K562 (cell line): ENCODE results near the gene ACSL3. TPM values are rescaled to one million over a fixed set of nuclear protein-coding genes. Genes with fewer than 3 reads are reported as not detected.
A peak's percentile ranks its signal among the peaks of the same experiment; 100 is the strongest.

ENCODE experiments used
- ATAC-seq: fragments of 200-7000 bp; cut with Tn5 transposase; 3 replicates; pipeline ENCODE4 v1.9.1; 2020; ENCODE audit warnings: moderate library complexity
- BruUV-seq: library from RNA; stranded (reverse); fragments of 400-500 nt; replicated peaks from 2 replicates; lab custom pipeline; 2021; lab: Mats Ljungman, UMichigan
- CTCF ChIA-PET: fragments of 300-600 bp; formaldehyde crosslinking; extraction: SDS; loops from one replicate; lab custom pipeline; 2021; ENCODE audit warnings: low intra/inter-chr PET ratio; lab: Yijun Ruan, JAX
- POLR2A ChIA-PET: fragments of 300-600, 350-650 bp; sonication (Branson Sonifier 250); formaldehyde crosslinking; extraction: SDS; loops from one replicate; lab custom pipeline; 2021; ENCODE audit warnings: antibody characterized with exemption, inconsistent platforms; lab: Yijun Ruan, JAX
- DNase-seq, 4 experiments: peaks; one replicate each; pipeline versions ENCODE4 v3.0.0 to v3.0.0-alpha.2; 2011 to 2018; ENCODE audit warnings: low spot score in 3 of 4, mixed read lengths in 3 of 4; ENCODE audit errors: extremely low read depth in 1 of 4
- FAIRE-seq: peaks from 2 replicates; lab custom pipeline; 2011; peaks lifted over from hg19 to GRCh38; lab: Jason Lieb, UNC
- H2AFZ ChIP-seq: 2 replicates; pipeline ENCODE4 v1.6.0; 2011; ENCODE audit warnings: low read depth, low read length, control low read depth, inconsistent platforms
- H3K27ac ChIP-seq: fragments of 200-600 bp; 3 replicates; pipeline ENCODE4 v1.8.0; 2011; ENCODE audit warnings: low read depth, mild to moderate bottlenecking, control low read depth, inconsistent platforms, low read length, moderate library complexity, mixed read lengths; ENCODE audit errors: extremely low read depth
- H3K27me3 ChIP-seq, 2 experiments: fragments of 300-600 bp in 1 of 2; 2 replicates in 1 of 2; 3 replicates in 1 of 2; pipeline versions ENCODE4 v1.6.0 to v1.8.0; 2011; ENCODE audit warnings: inconsistent platforms in 2 of 2, low read length in 2 of 2, mild to moderate bottlenecking in 1 of 2, mixed read lengths in 1 of 2, moderate library complexity in 1 of 2; ENCODE audit not compliant: control insufficient read depth in 2 of 2, insufficient read depth in 2 of 2
- H3K36me3 ChIP-seq: fragments of 300-600 bp; 3 replicates; pipeline ENCODE4 v1.8.0; 2011; ENCODE audit warnings: mild to moderate bottlenecking, low read length, inconsistent platforms; ENCODE audit not compliant: control insufficient read depth, insufficient read depth
- H3K4me1 ChIP-seq, 2 experiments: fragments of 200-600 bp in 1 of 2; replicated peaks in 1 of 2; 2 replicates in 1 of 2; 3 replicates in 1 of 2; pipeline versions ENCODE4 v1.5.1 to v1.8.0; 2011; ENCODE audit warnings: inconsistent platforms in 2 of 2, low read length in 2 of 2, mild to moderate bottlenecking in 1 of 2, mixed read lengths in 1 of 2, moderate library complexity in 1 of 2; ENCODE audit not compliant: control insufficient read depth in 2 of 2, insufficient read depth in 2 of 2
- H3K4me2 ChIP-seq: 2 replicates; pipeline ENCODE4 v1.6.1; 2011; ENCODE audit warnings: low read length, control low read depth, inconsistent platforms, mixed read lengths; ENCODE audit not compliant: insufficient read depth
- H3K4me3 ChIP-seq: fragments of 200-600 bp; sonication (generic), shearing (Covaris generic); 2 replicates; pipeline ENCODE4 v1.5.1; 2016; ENCODE audit warnings: control low read depth, inconsistent platforms
- H3K79me2 ChIP-seq: fragments of 200-600 bp; 3 replicates; pipeline ENCODE4 v1.8.0; 2011; ENCODE audit warnings: low read length, inconsistent platforms; ENCODE audit not compliant: control insufficient read depth, insufficient read depth
- H3K9ac ChIP-seq, 2 experiments: 2 replicates each; pipeline versions ENCODE4 v1.6.0 to v1.6.1; 2011; ENCODE audit warnings: low read depth in 2 of 2, low read length in 2 of 2, control low read depth in 1 of 2, inconsistent platforms in 1 of 2, mild to moderate bottlenecking in 1 of 2, mixed read lengths in 1 of 2; ENCODE audit not compliant: insufficient read depth in 1 of 2
- H3K9me1 ChIP-seq: one replicate; pipeline ENCODE4 v1.6.0; 2011; ENCODE audit warnings: inconsistent platforms, mild to moderate bottlenecking, low read length, moderate library complexity; ENCODE audit not compliant: control insufficient read depth, insufficient read depth
- H3K9me3 ChIP-seq: replicated peaks from 2 replicates; pipeline ENCODE4 v1.5.1; 2011; ENCODE audit warnings: low read depth, low read length, inconsistent platforms; ENCODE audit not compliant: control insufficient read depth, insufficient read depth
- H4K20me1 ChIP-seq: replicated peaks from 2 replicates; pipeline ENCODE4 v1.6.1; 2011; ENCODE audit warnings: low read length, inconsistent platforms, mixed read lengths; ENCODE audit not compliant: control insufficient read depth, insufficient read depth
- ATF3 ChIP-seq, 2 experiments: fragments of 450-650 bp in 1 of 2; sonication (generic) in 1 of 2; formaldehyde crosslinking in 1 of 2; IDR thresholded peaks in 1 of 2; conservative IDR thresholded peaks in 1 of 2; 2 replicates each; pipeline versions ENCODE4 v1.6.1 to v1.8.1; 2016 to 2023; ENCODE audit warnings: mild to moderate bottlenecking in 2 of 2, moderate library complexity in 2 of 2, inconsistent platforms in 1 of 2, missing genetic modification reagents in 1 of 2
- ATF4 ChIP-seq: fragments of 450-650 bp; formaldehyde crosslinking; IDR thresholded peaks from 2 replicates; pipeline ENCODE4 v1.4.0; 2022; ENCODE audit warnings: mild to moderate bottlenecking, moderate library complexity
- CEBPB ChIP-seq: fragments of 450-650 bp; IDR thresholded peaks from 2 replicates; pipeline ENCODE4 v1.6.1; 2016; ENCODE audit warnings: missing genetic modification characterization, missing compliant biosample characterization
- CEBPG ChIP-seq, 3 experiments: fragments of 200-800 bp in 1 of 3; sonication (Bioruptor generic) in 1 of 3; sonication (generic) in 1 of 3; formaldehyde crosslinking in 1 of 3; IDR thresholded peaks in 2 of 3; conservative IDR thresholded peaks in 1 of 3; 2 replicates each; pipeline versions ENCODE4 v1.6.1 to v1.8.0; 2016 to 2022; ENCODE audit warnings: missing compliant biosample characterization in 2 of 3, missing genetic modification characterization in 2 of 3, mild to moderate bottlenecking in 1 of 3, missing genetic modification reagents in 1 of 3
- CREM ChIP-seq: IDR thresholded peaks from 2 replicates; pipeline ENCODE4 v1.6.1; 2014; ENCODE audit warnings: antibody characterized with exemption, low read depth
- HMBOX1 ChIP-seq: sonication (generic); IDR thresholded peaks from 2 replicates; pipeline ENCODE4 v1.6.1; 2016
- JUND ChIP-seq, 2 experiments: IDR thresholded peaks; 2 replicates in 1 of 2; 3 replicates in 1 of 2; pipeline ENCODE4 v1.6.1; 2011; ENCODE audit warnings: borderline replicate concordance in 2 of 2, low read depth in 2 of 2, low read length in 2 of 2, improper control_type of control experiment in 1 of 2, missing biosample characterization in 1 of 2, missing genetic modification characterization in 1 of 2, missing genetic modification reagents in 1 of 2
- MBD2 ChIP-seq: sonication (generic); IDR thresholded peaks from 2 replicates; pipeline ENCODE4 v1.6.1; 2016; ENCODE audit warnings: low read depth, borderline replicate concordance
- NFE2L1 ChIP-seq: fragments of 450-650 bp; IDR thresholded peaks from 2 replicates; pipeline ENCODE4 v1.6.1; 2016; ENCODE audit warnings: missing genetic modification characterization, low read depth, mild to moderate bottlenecking, missing compliant biosample characterization, moderate library complexity, borderline replicate concordance
- RAD21 ChIP-seq, 2 experiments: fragments of 250-450 bp in 1 of 2; fragments of 450-650 bp in 1 of 2; sonication (Bioruptor Pico) in 1 of 2; formaldehyde crosslinking in 1 of 2; IDR thresholded peaks in 1 of 2; conservative IDR thresholded peaks in 1 of 2; 2 replicates each; pipeline versions ENCODE4 v1.4.0 to v1.8.0; 2020 to 2022; ENCODE audit warnings: mild to moderate bottlenecking in 2 of 2, moderate library complexity in 1 of 2
- SMAD4 ChIP-seq: fragments of 250-450 bp; sonication (Bioruptor Pico); conservative IDR thresholded peaks from 2 replicates; pipeline ENCODE4 v1.8.0; 2021; ENCODE audit warnings: inconsistent platforms, mild to moderate bottlenecking, moderate library complexity
- ZNF384 ChIP-seq: IDR thresholded peaks from 2 replicates; pipeline ENCODE4 v1.6.1; 2012; ENCODE audit warnings: low read depth, low read length, improper control_type of control experiment
- ZNF583 ChIP-seq: fragments of 250-450 bp; sonication (Bioruptor Pico); IDR thresholded peaks from 2 replicates; pipeline ENCODE4 v1.4.0; 2020
- WGBS: fragments of 100-300 bp; shearing (Covaris generic); methylation state at CpG from one replicate; pipeline ENCODE4 v1.1.6; 2016; ENCODE audit warnings: low coverage, mixed read lengths; ENCODE audit not compliant: insufficient coverage; ENCODE audit errors: missing lambda C conversion rate; 5-methylcytosine and 5-hydroxymethylcytosine counted together
- in situ Hi-C: fragments of 300-500 bp; cut with MboI; formaldehyde crosslinking; loops from 4 replicates; pipeline ENCODE4 v1.15.0; 2018; ENCODE audit warnings: inconsistent platforms, mixed read lengths
- intact Hi-C: fragments of 100-400 bp; cut with micrococcal nuclease; formaldehyde crosslinking; loops from 2 replicates; pipeline ENCODE4 v1.14.2; 2022
- polyA plus RNA-seq, 8 experiments: library from polyadenylated mRNA; depleted of rRNA in 4 of 8; stranded (reverse) in 5 of 8; unstranded in 3 of 8; fragments of >200 nt; fragmentation: Nextera tagmentation in 2 of 8; fragmentation: Illumina TruSeq in 1 of 8; extraction: Ambion mirVana in 2 of 8; extraction: Trizol in 1 of 8; gene quantifications; 2 replicates each; pipeline versions ENCODE4 v1.2.1 to v1.2.3, GENCODE V29; 2011 to 2014; ENCODE audit warnings: inconsistent platforms in 1 of 8, missing spikeins in 1 of 8
- total RNA-seq, 7 experiments: library from RNA; depleted of rRNA in 6 of 7; stranded (reverse); fragments of >200 nt in 6 of 7; fragmentation: Illumina TruSeq in 2 of 7; extraction: Trizol in 2 of 7; gene quantifications; 2 replicates each; pipeline versions ENCODE4 v1.2.1 to v1.2.3, GENCODE V29; 2011 to 2021; ENCODE audit warnings: low replicate concordance in 1 of 7

ACSL3 gene
- total and polyA plus RNA-seq, 9 of the 15 experiments (the other 6 are each of a cell fraction or from before 2014, with no cell fraction given): 21.3 to 123 (median 85.2) TPM

DNA sequence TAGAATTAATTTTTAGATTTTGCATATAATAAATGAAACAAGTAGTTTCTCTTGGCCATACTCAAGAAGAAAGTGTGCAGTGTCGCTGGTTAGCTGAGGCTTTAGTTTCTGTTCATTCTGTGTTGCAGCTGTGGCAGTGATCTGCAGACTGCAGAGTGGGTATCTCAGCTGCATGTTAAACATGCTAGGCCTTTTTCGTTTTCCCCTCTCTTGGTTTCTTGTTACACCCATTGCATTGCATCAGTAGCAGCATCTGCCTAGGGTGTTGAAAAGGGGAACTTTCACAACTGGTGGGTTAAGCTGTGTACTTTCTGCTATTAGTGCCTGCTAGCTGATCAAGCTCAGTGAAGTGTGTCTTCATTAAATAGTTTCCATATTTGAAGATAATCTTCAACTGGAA lies 51.3 kb downstream of the ACSL3 start:
- peak; percentile 77 for ATAC-seq
- BruUV-seq: no TSS peak
- in situ Hi-C loops: no loop called here
- ChIA-PET CTCF (no interaction called here), POLR2A (interaction anchor here (0.8 to 0.9 kb wide), 2 partner anchors 20 to 417 kb away, joined by 3 to 4 read pairs; no protein-coding TSS in a partner anchor)
- no peak for DNase-seq
- Histone ChIP-seq H2AFZ (no peak overlapping the region), H3K4me2 (no peak overlapping the region), H3K27me3 (no peaks in the 10 kb centered on the region), H3K27ac (no peak overlapping the region), H3K9ac (no peak overlapping the region), H3K36me3 (peaks cover 77% of the 10 kb centered on the region), H3K79me2 (peaks cover 94% of the 10 kb centered on the region), H3K4me1 (no peaks in the 10 kb centered on the region), H3K4me3 (no peak overlapping the region), H3K9me1 (no peaks in the 10 kb centered on the region), H3K9me3 (no peaks in the 10 kb centered on the region), H4K20me1 (no peaks in the 10 kb centered on the region; the same call in 1 of the 2 replicates)
- no peak for FAIRE-seq
- intact Hi-C loops: no loop called here
- peak; percentile 40; the same call in 1 of the 2 replicates for TF ChIP-seq ATF3 (IDR thresholded peaks at IDR 0.05)
- TF ChIP-seq ATF3 (CRISPR knock-in tag; conservative IDR thresholded peaks at IDR 0.05): no peak
- no peak for TF ChIP-seq NFE2L1 (tag)
- TF ChIP-seq SMAD4 (CRISPR knock-in tag): 0 out of 2 replicates have a peak, but pooled peaks have one; percentile 30
- TF ChIP-seq JUND (IDR thresholded peaks at IDR 0.05; ENCODE audit: borderline replicate concordance, low read depth, low read length): peak; percentile 20; the same call in 1 of the 2 replicates
- TF ChIP-seq JUND (tag; IDR thresholded peaks at IDR 0.05; ENCODE audit: borderline replicate concordance, low read depth, low read length): no peak
- no peak for TF ChIP-seq ZNF384
- peak; percentile 50; the same call in 1 of the 2 replicates for TF ChIP-seq HMBOX1
- 0 out of 4 replicates have a peak, but pooled peaks of 1 of the 2 experiments have one; percentile 11 for TF ChIP-seq RAD21 (CRISPR knock-in tag; conservative IDR thresholded peaks at IDR 0.05 in 1 of 2, IDR thresholded peaks at IDR 0.05 in 1 of 2)
- TF ChIP-seq CEBPB: peak; percentile 59
- TF ChIP-seq ATF4 (CRISPR knock-in tag): peak; percentile 76
- no peak for TF ChIP-seq ZNF583
- TF ChIP-seq CREM: no peak
- no peak for TF ChIP-seq MBD2
- peak; percentile 92 for TF ChIP-seq CEBPG (CRISPR knock-in tag; IDR thresholded peaks at IDR 0.05)
- TF ChIP-seq CEBPG (tag; conservative IDR thresholded peaks at IDR 0.05 in 1 of 2, IDR thresholded peaks at IDR 0.05 in 1 of 2): peak in 1 of 2 experiments; percentile 57; a peak in 1 of 4 replicates
- WGBS: 33% methylated on average over 2 of the region's 2 CpGs
